K562 (cell line): Measurements from ENCODE around the gene TEKT2. TPM values are rescaled to one million over a fixed set of nuclear protein-coding genes. Genes with fewer than 3 reads are reported as not detected.
A peak's percentile ranks its signal among the peaks of the same experiment; 100 is the strongest.

ENCODE experiments used
- C11orf30 ChIP-seq: fragments of 450-650 bp; IDR thresholded peaks from 2 replicates; pipeline ENCODE4 v1.6.1; 2016; ENCODE audit warnings: low read depth, mild to moderate bottlenecking
- CHD2 ChIP-seq: IDR thresholded peaks from 2 replicates; pipeline ENCODE4 v1.6.1; 2011; ENCODE audit warnings: low read depth, low read length
- CHD4 ChIP-seq: fragments of 200-600 bp; sonication (generic); IDR thresholded peaks from 3 replicates; pipeline ENCODE4 v1.6.1; 2012; ENCODE audit warnings: low read depth, mild to moderate bottlenecking, mixed read lengths, low read length, inconsistent platforms; ENCODE audit not compliant: insufficient read depth, insufficient replicate concordance, poor library complexity, severe bottlenecking
- CREB5 ChIP-seq: fragments of 250-450 bp; sonication (Bioruptor Pico); IDR thresholded peaks from 2 replicates; pipeline ENCODE4 v1.5.0; 2020; ENCODE audit warnings: mild to moderate bottlenecking
- CREBBP ChIP-seq: IDR thresholded peaks from one replicate; pipeline ENCODE4 v1.6.1; 2012; ENCODE audit warnings: low read depth, mild to moderate bottlenecking, control low read depth, inconsistent platforms, low read length
- CTCFL ChIP-seq: IDR thresholded peaks from 2 replicates; pipeline ENCODE4 v1.6.1; 2011; ENCODE audit warnings: borderline replicate concordance, low read depth, mild to moderate bottlenecking, moderate library complexity, low read length; ENCODE audit not compliant: insufficient read depth, poor library complexity, severe bottlenecking
- DEAF1 ChIP-seq: fragments of 450-650 bp; formaldehyde crosslinking; IDR thresholded peaks from 2 replicates; pipeline ENCODE4 v1.4.0; 2020; ENCODE audit warnings: mild to moderate bottlenecking, moderate library complexity
- DIDO1 ChIP-seq: fragments of 450-650 bp; IDR thresholded peaks from 2 replicates; pipeline ENCODE4 v1.6.1; 2016; ENCODE audit warnings: low read depth, missing biosample characterization, missing genetic modification characterization
- E2F6 ChIP-seq, 2 experiments: IDR thresholded peaks; 2 replicates each; pipeline ENCODE4 v1.6.1; 2011; ENCODE audit warnings: borderline replicate concordance in 1 of 2, control low read depth in 1 of 2, low read depth in 1 of 2, low read length in 1 of 2, mild to moderate bottlenecking in 1 of 2, mixed read lengths in 1 of 2, moderate library complexity in 1 of 2; ENCODE audit not compliant: insufficient read depth in 1 of 2, insufficient read length in 1 of 2, poor library complexity in 1 of 2, severe bottlenecking in 1 of 2; ENCODE audit errors: extremely low read depth in 1 of 2
- GATAD2A ChIP-seq: fragments of 450-650 bp; IDR thresholded peaks from 2 replicates; pipeline ENCODE4 v1.6.1; 2017
- ILK ChIP-seq: fragments of 450-650 bp; IDR thresholded peaks from 2 replicates; pipeline ENCODE4 v1.6.1; 2016; ENCODE audit warnings: missing genetic modification characterization, low read depth, mild to moderate bottlenecking, missing compliant biosample characterization, moderate library complexity, borderline replicate concordance
- NELFE ChIP-seq: IDR thresholded peaks from 2 replicates; pipeline ENCODE4 v1.6.1; 2011; ENCODE audit warnings: mild to moderate bottlenecking; ENCODE audit not compliant: insufficient read depth, insufficient read length
- NKRF ChIP-seq: fragments of 450-650 bp; IDR thresholded peaks from 2 replicates; pipeline ENCODE4 v1.6.1; 2016; ENCODE audit warnings: borderline replicate concordance
- NONO ChIP-seq, 2 experiments: fragments of 200-400 bp in 1 of 2; fragments of 450-650 bp in 1 of 2; formaldehyde crosslinking in 1 of 2; IDR thresholded peaks; 2 replicates each; pipeline ENCODE4 v1.6.1; 2017; ENCODE audit warnings: low read depth in 2 of 2, mild to moderate bottlenecking in 2 of 2, moderate library complexity in 2 of 2, low read length in 1 of 2
- SMC3 ChIP-seq: conservative IDR thresholded peaks from 2 replicates; pipeline ENCODE4 v1.6.1; 2011; ENCODE audit warnings: low read depth, low read length, improper control_type of control experiment; ENCODE audit not compliant: insufficient read depth
- SUPT5H ChIP-seq: fragments of 450-650 bp; IDR thresholded peaks from 2 replicates; pipeline ENCODE4 v1.6.1; 2016
- ZNF3 ChIP-seq: fragments of 250-450 bp; sonication (Bioruptor Pico); IDR thresholded peaks from 2 replicates; pipeline ENCODE4 v1.5.0; 2021; ENCODE audit warnings: mild to moderate bottlenecking, moderate library complexity
- ZNF311 ChIP-seq: fragments of 250-450 bp; sonication (Bioruptor Pico); IDR thresholded peaks from 2 replicates; pipeline ENCODE4 v1.4.0; 2020; ENCODE audit warnings: mild to moderate bottlenecking, moderate library complexity
- polyA plus RNA-seq, 8 experiments: library from polyadenylated mRNA; depleted of rRNA in 4 of 8; stranded (reverse) in 5 of 8; unstranded in 3 of 8; fragments of >200 nt; fragmentation: Nextera tagmentation in 2 of 8; fragmentation: Illumina TruSeq in 1 of 8; extraction: Ambion mirVana in 2 of 8; extraction: Trizol in 1 of 8; gene quantifications; 2 replicates each; pipeline versions ENCODE4 v1.2.1 to v1.2.3, GENCODE V29; 2011 to 2014; ENCODE audit warnings: inconsistent platforms in 1 of 8, missing spikeins in 1 of 8
- total RNA-seq, 7 experiments: library from RNA; depleted of rRNA in 6 of 7; stranded (reverse); fragments of >200 nt in 6 of 7; fragmentation: Illumina TruSeq in 2 of 7; extraction: Trizol in 2 of 7; gene quantifications; 2 replicates each; pipeline versions ENCODE4 v1.2.1 to v1.2.3, GENCODE V29; 2011 to 2021; ENCODE audit warnings: low replicate concordance in 1 of 7

The TEKT2 gene
- total and polyA plus RNA-seq, 9 of the 15 experiments (the other 6 are each of a cell fraction or from before 2014, with no cell fraction given) = 0.06 to 0.94 (median 0.30) TPM; not detected in 1

- TF ChIP-seq NKRF (no peak), CTCFL (peak; percentile 12), C11orf30 (no peak), E2F6 (IDR thresholded peaks at IDR 0.05; ENCODE audit: borderline replicate concordance in 1 of 2, extremely low read depth in 1 of 2, insufficient read depth in 1 of 2, insufficient read length in 1 of 2, low read depth in 1 of 2, low read length in 1 of 2, poor library complexity in 1 of 2, severe bottlenecking in 1 of 2) (peak in 1 of 2 experiments; percentile 45), ZNF3 (no peak), CHD4 (no peak), DEAF1 (CRISPR knock-in tag) (no peak), CHD2 (no peak), CREB5 (no peak), DIDO1 (no peak), NELFE (no peak), NONO (IDR thresholded peaks at IDR 0.05; ENCODE audit: low read depth in 2 of 2, low read length in 1 of 2) (no peak), GATAD2A (no peak), SMC3 (0 out of 2 replicates have a peak, but pooled peaks have one; percentile 5), ILK (tag) (no peak), ZNF311 (CRISPR knock-in tag) (no peak), CREBBP (no peak), SUPT5H (no peak)
Observed at GRCh38 chr1:36087233-36088123, 3.6 kb downstream of the TEKT2 start (continued).
